KOPT-K1 (cell line): ENCODE measurements around the gene DCAF6.
A peak's percentile ranks its signal among the peaks of the same experiment; 100 is the strongest.
"Not testable (repeated sequence)": the region's sequence is repeated elsewhere in the genome, so short reads cannot be mapped to it uniquely, and the experiment has no call there.

Experiments used
- H3K27ac ChIP-seq: fragments of 200-600 bp; sonication (generic); 2 replicates; pipeline ENCODE4 v1.5.1; 2016; ENCODE audit warnings: antibody characterized with exemption, mild to moderate bottlenecking, low read depth, low read length; ENCODE audit not compliant: poor library complexity, severe bottlenecking
- H3K36me3 ChIP-seq: fragments of 200-600 bp; sonication (generic); 2 replicates; pipeline ENCODE4 v1.5.1; 2017; ENCODE audit warnings: antibody characterized with exemption, mild to moderate bottlenecking, low read length, moderate library complexity; ENCODE audit not compliant: insufficient read depth
- H3K9me3 ChIP-seq: fragments of 200-600 bp; sonication (generic); 2 replicates; pipeline ENCODE4 v1.5.1; 2017; ENCODE audit warnings: antibody characterized with exemption, low read length, mild to moderate bottlenecking; ENCODE audit not compliant: insufficient read depth, poor library complexity, severe bottlenecking

The DCAF6 gene

GRCh38 chr1:167936068-167936929, at the start of gene DCAF6:
DCAF6 (plus strand) TSS chr1:167936683; CDS start chr1:167936912, 229 bp downstream.
- Histone ChIP-seq H3K36me3 (no peaks in the 10 kb centered on the region), H3K27ac (peak within 1 kb of the TSS; percentile 94), H3K9me3 (no peaks in the 10 kb centered on the region)

- not testable (repeated sequence) for H3K9me3 ChIP-seq, H3K36me3 ChIP-seq, H3K27ac ChIP-seq
Measured at GRCh38 chr1:167887187-167887586, 49.3 kb upstream of the DCAF6 start.

- Histone ChIP-seq H3K36me3 (no peaks in the 10 kb centered on the region), H3K27ac (no peak overlapping the region), H3K9me3 (no peaks in the 10 kb centered on the region)
Measured at GRCh38 chr1:167890400-167890799, 46.1 kb upstream of the DCAF6 start.

- no peak overlapping the region for H3K27ac ChIP-seq
- H3K36me3 ChIP-seq = no peaks in the 10 kb centered on the region
- no peaks in the 10 kb centered on the region for H3K9me3 ChIP-seq
Measured at GRCh38 chr1:167893798-167894197, 42.7 kb upstream of the DCAF6 start.

- H3K9me3 ChIP-seq = no peaks in the 10 kb centered on the region
- no peaks in the 10 kb centered on the region for H3K36me3 ChIP-seq
Measured at GRCh38 chr1:167898578-167899222, 37.8 kb upstream of the DCAF6 start.

GRCh38 chr1:167899253-167899681, 37.2 kb upstream of the DCAF6 start:
- no peaks in the 10 kb centered on the region for H3K36me3 ChIP-seq
- no peaks in the 10 kb centered on the region for H3K9me3 ChIP-seq
- H3K27ac ChIP-seq = no peak overlapping the region

More at GRCh38 chr1:167898578-167899222, 37.8 kb upstream of the DCAF6 start:
- H3K27ac ChIP-seq = no peak overlapping the region

GRCh38 chr1:167900907-167901306, 35.6 kb upstream of the DCAF6 start:
- Histone ChIP-seq H3K27ac (no peak overlapping the region), H3K36me3 (no peaks in the 10 kb centered on the region)

GRCh38 chr1:167904652-167905130, 31.8 kb upstream of the DCAF6 start:
- no peak overlapping the region for H3K27ac ChIP-seq
- no peaks in the 10 kb centered on the region for H3K36me3 ChIP-seq
- peaks cover 10% of the 10 kb centered on the region for H3K9me3 ChIP-seq

More at GRCh38 chr1:167900907-167901306, 35.6 kb upstream of the DCAF6 start:
- H3K9me3 ChIP-seq = no peaks in the 10 kb centered on the region

GRCh38 chr1:167905182-167905581, 31.3 kb upstream of the DCAF6 start:
- Histone ChIP-seq H3K27ac (no peak overlapping the region), H3K36me3 (no peaks in the 10 kb centered on the region), H3K9me3 (peaks cover 15% of the 10 kb centered on the region)

GRCh38 chr1:167905671-167906070, 30.8 kb upstream of the DCAF6 start:
- peaks cover 20% of the 10 kb centered on the region for H3K9me3 ChIP-seq
- no peaks in the 10 kb centered on the region for H3K36me3 ChIP-seq
- H3K27ac ChIP-seq = no peak overlapping the region

- Histone ChIP-seq H3K9me3 (peaks cover 20% of the 10 kb centered on the region), H3K36me3 (peaks cover 8% of the 10 kb centered on the region; the same call in 1 of the 2 replicates), H3K27ac (no peak overlapping the region)
Measured at GRCh38 chr1:167909691-167910180, 26.7 kb upstream of the DCAF6 start.

GRCh38 chr1:167910530-167910929, 26.0 kb upstream of the DCAF6 start:
- H3K9me3 ChIP-seq = peaks cover 20% of the 10 kb centered on the region
- H3K27ac ChIP-seq = no peak overlapping the region

GRCh38 chr1:167911413-167911812, 25.1 kb upstream of the DCAF6 start:
- no peak overlapping the region for H3K27ac ChIP-seq
- H3K36me3 ChIP-seq = peaks cover 20% of the 10 kb centered on the region
- peaks cover 20% of the 10 kb centered on the region for H3K9me3 ChIP-seq

More at GRCh38 chr1:167910530-167910929, 26.0 kb upstream of the DCAF6 start:
- peaks cover 11% of the 10 kb centered on the region; the same call in 1 of the 2 replicates for H3K36me3 ChIP-seq

- H3K36me3 ChIP-seq = peaks cover 29% of the 10 kb centered on the region
- H3K9me3 ChIP-seq = peaks cover 20% of the 10 kb centered on the region
- H3K27ac ChIP-seq = no peak overlapping the region
Measured at GRCh38 chr1:167912294-167912693, 24.2 kb upstream of the DCAF6 start.

- Histone ChIP-seq H3K9me3 (peaks cover 17% of the 10 kb centered on the region), H3K36me3 (peaks cover 40% of the 10 kb centered on the region), H3K27ac (no peak within 1 kb of the TSS)
Measured at GRCh38 chr1:167913895-167914496, 22.5 kb upstream of the DCAF6 start, which contains the start of gene ADCY10. ADCY10 (minus strand) TSS chr1:167914134; CDS start chr1:167905140, 8,994 bp downstream.
